Jurkat, Clone E6-1 (cell line): Measurements from ENCODE around the gene UXS1.

Experiments used
- DNase-seq: peaks from one replicate; pipeline ENCODE4 v3.0.0-alpha.2; 2011; ENCODE audit warnings: low read depth, low spot score
- H3K4me3 ChIP-seq: 2 replicates; pipeline ENCODE4 v1.5.1; 2011; ENCODE audit warnings: mild to moderate bottlenecking, low read length, control low read depth, moderate library complexity

UXS1 gene

DNA sequence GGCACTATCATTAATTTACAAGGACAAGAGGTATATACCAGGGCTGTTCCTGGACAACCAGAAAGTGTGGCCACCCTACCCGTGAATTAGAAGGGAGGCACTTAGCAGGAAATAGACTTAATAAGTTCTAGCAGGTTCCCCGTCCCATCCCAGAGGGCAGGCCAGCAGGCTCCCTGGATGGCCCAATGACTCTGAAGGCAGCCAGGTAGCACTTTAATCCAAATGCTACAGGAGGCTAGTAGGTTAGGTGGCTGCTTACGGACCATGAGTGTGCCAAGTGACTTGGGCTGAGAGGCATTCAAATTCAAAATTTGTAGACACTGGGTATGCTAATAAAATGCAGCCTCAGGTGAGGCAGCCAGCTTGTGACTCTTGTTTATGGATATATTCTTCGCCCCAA is 123.9 kb downstream of the UXS1 start:
- DNase-seq: no peak
- H3K4me3 ChIP-seq: no peak overlapping the region

DNA sequence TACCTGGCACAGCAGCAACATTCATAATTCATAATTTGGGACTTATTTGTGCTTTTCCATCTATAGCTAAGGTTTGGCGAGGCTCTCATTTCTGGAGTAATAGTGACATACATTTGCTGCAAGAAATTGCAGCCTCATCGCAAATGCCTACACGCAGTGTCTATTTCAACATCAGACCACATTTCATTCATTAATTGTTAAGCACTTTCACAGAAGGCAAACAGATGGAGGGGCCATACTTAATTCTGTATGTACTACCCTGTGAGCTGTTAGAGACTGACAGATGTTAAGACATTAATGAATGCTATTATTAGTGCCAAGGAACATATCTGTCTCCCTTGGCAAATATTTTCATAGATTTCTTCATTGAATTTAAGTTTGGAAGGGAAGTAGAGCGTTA is 125.7 kb downstream of the UXS1 start:
- H3K4me3 ChIP-seq: no peak overlapping the region
- no peak for DNase-seq

DNA sequence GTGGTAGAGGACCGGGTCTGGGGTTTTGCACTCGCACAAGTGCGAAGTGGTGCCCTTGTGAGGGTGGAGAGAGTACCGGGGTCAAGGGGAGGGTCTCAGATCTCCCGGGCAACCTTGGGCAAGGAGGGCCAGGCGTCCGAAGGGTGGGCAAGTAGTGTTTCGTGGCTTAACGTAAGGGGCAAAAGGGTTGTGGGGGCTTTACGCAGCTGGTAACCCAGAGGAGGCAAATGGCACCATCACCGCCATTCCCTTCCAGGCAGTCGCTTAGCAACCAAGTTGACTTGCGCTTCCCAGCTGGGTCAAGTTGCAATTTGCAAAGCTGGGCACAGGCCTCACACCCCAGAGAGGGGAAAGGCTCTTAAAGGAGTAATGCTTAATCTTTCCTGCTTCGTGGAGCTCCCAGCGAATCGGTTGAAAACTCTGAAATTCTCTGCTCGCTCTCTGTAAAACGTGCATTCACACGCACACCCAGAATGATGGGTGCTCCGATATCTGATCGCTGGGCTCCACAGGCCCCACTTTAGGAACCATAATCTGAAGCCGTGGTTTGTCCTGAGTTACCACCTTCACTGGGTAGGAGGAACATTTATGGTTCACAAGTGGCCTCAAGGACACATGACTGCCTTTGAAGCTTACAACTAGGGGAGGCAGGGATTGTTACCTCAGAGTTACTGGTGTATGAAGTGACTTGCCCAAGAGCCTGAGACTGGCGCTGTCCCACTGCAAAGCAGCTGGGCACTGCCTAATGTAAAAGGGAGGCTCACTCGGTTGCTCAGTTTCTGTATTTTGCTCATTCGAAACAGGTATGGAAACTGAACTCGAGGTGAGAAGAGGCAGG is 127.9 kb downstream of the UXS1 start:
- DNase-seq: no peak
- no peak overlapping the region for H3K4me3 ChIP-seq

DNA sequence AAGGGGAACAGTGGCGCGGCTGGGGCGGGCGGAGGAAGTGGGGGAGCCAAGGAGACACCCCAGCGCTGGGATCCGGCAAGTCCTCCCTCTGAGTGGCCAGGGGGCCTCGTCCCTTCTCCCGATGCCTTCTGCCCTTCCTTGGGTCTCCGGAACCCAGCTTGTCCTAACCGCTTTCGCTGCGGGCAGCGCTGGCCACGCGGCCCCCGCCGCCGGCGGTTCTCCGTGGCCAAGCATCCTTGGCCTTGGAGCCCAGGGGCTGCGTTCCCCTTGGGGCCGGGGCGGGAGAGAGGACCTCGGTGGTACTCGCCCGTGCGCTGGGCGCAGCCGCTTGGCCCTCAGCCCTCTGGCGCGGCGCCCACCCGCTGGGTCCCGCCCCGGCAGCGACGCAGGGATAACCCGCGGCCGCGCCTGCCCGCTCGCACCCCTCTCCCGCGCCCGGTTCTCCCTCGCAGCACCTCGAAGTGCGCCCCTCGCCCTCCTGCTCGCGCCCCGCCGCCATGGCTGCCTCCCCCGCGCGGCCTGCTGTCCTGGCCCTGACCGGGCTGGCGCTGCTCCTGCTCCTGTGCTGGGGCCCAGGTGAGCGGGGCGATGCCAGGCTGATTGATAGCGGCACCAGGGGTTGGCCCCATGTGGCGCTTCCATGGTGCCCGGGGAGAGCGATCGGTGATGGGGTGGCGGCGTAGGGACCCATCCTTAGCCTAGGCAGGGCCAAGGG is 128.7 kb downstream of the UXS1 start:
- no peak for DNase-seq
- H3K4me3 ChIP-seq: no peak overlapping the region

GRCh38 chr2:106063181-106063580 is 130.9 kb downstream of the UXS1 start:
- no peak overlapping the region for H3K4me3 ChIP-seq
- no peak for DNase-seq

- no peak for DNase-seq
Measured at GRCh38 chr2:106062627-106063026, 131.5 kb downstream of the UXS1 start.

GRCh38 chr2:106061611-106062349 is 132.3 kb downstream of the UXS1 start:
- H3K4me3 ChIP-seq: no peak overlapping the region
- no peak for DNase-seq

More at GRCh38 chr2:106062627-106063026, 131.5 kb downstream of the UXS1 start:
- H3K4me3 ChIP-seq: no peak overlapping the region

DNA sequence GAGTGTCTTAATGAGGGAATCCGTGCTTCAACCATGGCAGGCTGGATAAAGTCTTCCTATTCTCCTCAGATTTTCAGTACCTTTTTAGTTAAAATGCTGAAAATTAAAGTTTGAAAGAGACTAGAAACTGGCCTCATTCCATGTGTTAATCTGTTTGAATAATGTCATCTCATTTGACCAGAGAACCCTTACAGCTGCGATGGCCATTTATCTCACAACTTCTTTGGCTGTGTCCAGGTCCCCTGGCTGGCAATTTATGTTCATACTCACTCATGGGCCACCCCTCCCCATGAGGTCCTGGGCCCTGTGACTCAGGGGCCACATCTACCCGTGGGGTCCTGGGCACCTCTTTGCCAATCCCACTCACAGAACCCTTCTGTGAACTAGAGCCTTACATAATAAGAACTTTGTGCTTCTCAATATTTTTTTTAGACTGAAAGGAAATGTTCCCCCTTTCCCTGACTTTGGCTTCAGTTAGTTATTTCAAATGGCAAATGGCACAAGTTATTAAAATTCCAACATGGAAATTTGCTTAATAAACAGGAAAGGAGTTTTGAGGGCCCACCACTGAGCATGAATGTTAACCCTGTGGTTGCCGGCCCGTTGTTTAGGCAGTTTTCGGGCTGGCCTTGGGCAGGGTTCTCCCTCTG is 134.6 kb downstream of the UXS1 start:
- no peak overlapping the region for H3K4me3 ChIP-seq
- no peak for DNase-seq

- no peak overlapping the region for H3K4me3 ChIP-seq
Measured at GRCh38 chr2:106058469-106059137, 135.5 kb downstream of the UXS1 start.

DNA sequence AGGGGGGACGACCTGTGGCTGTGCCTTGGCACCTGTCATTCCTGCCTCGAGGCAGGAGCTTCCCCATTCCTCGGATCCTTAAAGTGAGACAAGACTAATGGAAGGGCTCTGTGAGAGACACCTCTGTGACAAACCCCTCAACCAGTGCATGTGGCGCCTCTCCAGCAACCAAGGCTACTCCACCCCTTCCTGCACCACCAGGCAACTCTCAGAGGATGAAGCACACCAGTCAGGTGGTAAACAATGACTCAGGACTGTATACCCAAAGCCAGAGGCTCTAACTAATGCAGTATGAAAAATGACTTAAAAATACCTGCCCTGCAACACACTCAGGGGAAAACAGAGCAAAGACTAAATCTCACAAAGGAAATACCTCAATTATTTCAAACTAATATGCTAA is 136.9 kb downstream of the UXS1 start:
- H3K4me3 ChIP-seq: no peak overlapping the region
- DNase-seq: no peak

More at GRCh38 chr2:106058469-106059137, 135.5 kb downstream of the UXS1 start:
- no peak for DNase-seq

DNA sequence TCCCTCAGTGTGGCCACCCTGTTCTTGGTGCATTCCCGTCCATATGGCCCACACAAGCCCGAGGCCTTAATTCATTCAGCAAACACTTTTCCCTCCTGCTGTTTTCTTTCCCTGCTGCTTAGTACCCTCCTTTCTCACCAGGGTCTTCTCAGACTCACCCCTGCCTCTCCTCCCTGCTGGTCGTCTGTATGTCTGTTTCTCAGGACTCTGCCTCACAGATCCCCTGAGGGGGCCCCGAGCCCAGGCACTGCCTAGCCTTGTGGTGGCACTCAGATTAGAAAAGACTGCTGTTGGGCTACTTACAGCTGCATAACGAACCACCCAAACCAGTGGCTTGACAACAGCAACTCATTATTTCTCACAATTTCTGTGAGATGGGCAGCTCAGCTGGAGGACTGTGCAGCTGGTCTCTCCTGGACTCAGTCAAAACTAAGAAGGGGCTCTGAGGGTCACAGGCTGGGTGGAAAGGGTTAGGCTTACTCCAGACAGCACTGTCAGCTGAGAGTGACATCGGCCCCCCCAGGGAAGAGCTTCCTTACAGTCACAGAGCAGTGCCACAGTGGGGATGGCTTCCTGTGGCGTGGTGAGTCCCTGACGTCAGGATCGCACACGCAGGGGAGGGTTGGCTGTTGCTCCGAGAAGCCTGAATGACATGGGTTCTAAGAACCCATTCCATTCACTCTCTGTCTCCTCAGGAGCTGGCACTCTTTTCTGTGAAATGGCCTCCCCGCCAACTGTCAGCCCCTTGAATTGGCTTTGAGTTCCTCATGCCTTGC is 139.0 kb downstream of the UXS1 start:
- H3K4me3 ChIP-seq: no peak overlapping the region
- DNase-seq: no peak

GRCh38 chr2:106054321-106054720 is 139.8 kb downstream of the UXS1 start:
- no peak overlapping the region for H3K4me3 ChIP-seq

DNA sequence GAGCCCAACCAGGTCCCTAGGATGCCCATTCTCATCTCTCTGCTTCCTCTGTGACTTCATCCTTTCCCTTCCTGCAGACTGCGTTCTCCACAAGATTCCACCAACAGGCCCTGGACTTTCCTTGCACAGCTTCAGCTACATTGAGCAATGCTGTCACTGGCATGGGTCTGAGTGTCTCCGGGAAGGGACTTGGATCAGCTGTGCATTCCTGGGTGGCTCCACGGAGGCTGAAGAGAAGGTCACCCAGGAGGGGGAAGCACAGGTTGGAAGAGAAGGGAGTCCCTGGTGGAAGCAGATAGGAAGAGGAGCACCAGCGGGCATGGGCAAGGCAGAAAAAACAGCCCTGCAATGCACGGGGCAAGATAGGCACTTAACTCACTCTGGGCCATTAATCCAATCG is 140.5 kb downstream of the UXS1 start:
- no peak overlapping the region for H3K4me3 ChIP-seq
- DNase-seq: no peak

More at GRCh38 chr2:106054321-106054720, 139.8 kb downstream of the UXS1 start:
- DNase-seq: no peak

DNA sequence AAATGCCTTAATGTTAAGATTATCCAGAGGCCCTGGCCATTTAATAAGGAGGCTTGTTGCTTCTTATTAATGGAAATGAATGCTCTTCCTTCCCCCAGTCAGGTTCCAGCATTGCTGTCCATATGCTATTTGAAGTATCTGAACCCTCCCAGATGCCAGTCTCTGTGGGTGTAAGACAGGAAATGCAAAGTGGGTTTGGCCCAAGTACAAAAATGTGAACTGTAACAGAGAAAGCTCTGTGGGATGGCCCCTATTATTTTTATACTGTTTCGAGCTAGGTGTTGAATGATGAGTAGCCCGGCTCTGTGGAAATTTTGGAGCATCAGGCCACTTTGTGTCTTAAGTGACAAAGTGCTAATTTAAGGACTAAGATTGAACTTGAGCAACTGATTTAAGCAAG is 141.0 kb downstream of the UXS1 start:
- no peak overlapping the region for H3K4me3 ChIP-seq
- peak; percentile 45 for DNase-seq

GRCh38 chr2:106044859-106045258 is 149.2 kb downstream of the UXS1 start:
- DNase-seq: no peak
- no peak overlapping the region for H3K4me3 ChIP-seq

DNA sequence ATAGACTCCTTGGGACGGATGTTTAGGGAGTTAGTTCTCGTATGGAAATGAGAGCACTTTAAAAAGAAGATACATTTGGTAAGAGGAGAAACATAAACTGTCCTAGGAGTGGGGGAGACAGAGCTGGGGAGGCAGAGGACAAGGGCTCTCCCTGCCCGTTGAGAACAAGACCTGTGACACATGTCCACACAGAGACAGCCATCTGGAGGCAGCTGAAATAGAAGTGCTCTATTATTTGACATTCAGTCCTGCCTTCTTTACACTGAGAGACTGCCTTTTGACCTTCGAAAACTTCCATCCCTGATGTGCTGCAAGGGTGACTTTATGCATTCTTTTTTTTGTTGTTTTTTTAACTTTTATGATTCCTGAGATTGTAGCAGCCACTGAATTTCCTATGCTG is 150.1 kb downstream of the UXS1 start:
- no peak for DNase-seq

More for the DNA sequence above, 150.1 kb downstream of the UXS1 start:
- no peak overlapping the region for H3K4me3 ChIP-seq
